ENCODE results near the gene ACOT8.

DNA sequence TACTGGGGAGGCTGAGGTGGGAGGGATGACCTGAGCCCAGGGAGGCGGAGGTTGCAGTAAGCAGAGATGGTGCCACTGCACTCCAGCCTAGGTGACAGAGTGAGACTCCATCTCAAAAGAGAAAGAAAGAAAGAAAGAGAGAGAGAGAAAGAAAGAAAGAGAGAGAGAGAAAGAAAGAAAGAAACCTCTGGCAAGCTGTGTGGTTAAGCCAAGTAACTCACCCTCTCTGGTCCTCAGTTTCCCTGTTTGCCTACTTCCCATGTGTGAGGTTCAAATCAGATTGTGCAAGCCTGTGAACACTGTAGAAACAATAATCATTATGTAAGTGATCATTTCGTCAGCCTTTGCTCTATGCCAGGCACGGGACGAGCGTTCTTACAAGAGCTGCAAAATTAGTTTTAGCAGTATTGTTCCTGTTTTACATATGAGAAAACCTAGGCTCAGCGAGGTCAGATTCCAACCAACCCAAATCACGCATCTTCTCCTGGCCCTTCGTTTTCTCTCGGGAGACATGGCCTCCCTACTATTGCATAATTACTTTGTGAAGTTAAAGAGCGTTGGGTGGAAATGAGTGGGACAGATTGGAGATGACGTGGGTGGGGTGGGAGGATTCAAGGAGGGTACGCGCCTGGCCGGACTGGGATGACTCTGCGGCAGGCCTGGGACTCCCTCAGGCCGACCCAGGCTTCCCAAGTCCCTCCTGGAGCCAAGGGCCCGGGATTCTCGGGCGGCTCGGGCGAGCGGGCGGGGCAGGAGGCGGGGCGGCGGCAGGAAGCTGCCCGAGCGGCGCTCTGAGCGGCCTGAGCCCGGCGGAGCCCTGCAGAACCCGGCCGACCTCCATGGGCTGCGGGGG lies 23.9 kb downstream of the ACOT8 start, which contains the start of gene SNX21:
- TF ChIP-seq, protein P1, sequence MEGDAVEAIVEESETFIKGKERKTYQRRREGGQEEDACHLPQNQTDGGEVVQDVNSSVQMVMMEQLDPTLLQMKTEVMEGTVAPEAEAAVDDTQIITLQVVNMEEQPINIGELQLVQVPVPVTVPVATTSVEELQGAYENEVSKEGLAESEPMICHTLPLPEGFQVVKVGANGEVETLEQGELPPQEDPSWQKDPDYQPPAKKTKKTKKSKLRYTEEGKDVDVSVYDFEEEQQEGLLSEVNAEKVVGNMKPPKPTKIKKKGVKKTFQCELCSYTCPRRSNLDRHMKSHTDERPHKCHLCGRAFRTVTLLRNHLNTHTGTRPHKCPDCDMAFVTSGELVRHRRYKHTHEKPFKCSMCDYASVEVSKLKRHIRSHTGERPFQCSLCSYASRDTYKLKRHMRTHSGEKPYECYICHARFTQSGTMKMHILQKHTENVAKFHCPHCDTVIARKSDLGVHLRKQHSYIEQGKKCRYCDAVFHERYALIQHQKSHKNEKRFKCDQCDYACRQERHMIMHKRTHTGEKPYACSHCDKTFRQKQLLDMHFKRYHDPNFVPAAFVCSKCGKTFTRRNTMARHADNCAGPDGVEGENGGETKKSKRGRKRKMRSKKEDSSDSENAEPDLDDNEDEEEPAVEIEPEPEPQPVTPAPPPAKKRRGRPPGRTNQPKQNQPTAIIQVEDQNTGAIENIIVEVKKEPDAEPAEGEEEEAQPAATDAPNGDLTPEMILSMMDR (optimal IDR thresholded peaks at IDR 0.05 in 1 of 3, IDR thresholded peaks at IDR 0.05 in 1 of 3, conservative IDR thresholded peaks at IDR 0.05 in 1 of 3; ENCODE audit: extremely low read depth in 1 of 3, insufficient read depth in 2 of 3, low read length in 3 of 3), result no peak
- TF ChIP-seq EZH2 (IDR thresholded peaks at IDR 0.05; ENCODE audit: low read length), result no peak
